Karpas-422 (cell line): ENCODE results near the gene ATP6V1A. TPM values are rescaled to one million over a fixed set of nuclear protein-coding genes. Genes with fewer than 3 reads are reported as not detected.

Experiments
- DNase-seq: peaks from one replicate; pipeline ENCODE4 v3.0.0-alpha.2; 2015
- H2AFZ ChIP-seq: fragments of 200-600 bp; sonication (generic); 2 replicates; pipeline ENCODE4 v1.6.1; 2014; ENCODE audit warnings: antibody characterized with exemption, low read length, mixed read lengths
- H3K27ac ChIP-seq: fragments of 200-600 bp; sonication (generic); 2 replicates; pipeline ENCODE4 v1.5.1; 2014; ENCODE audit warnings: mild to moderate bottlenecking, low read length, moderate library complexity
- H3K27me3 ChIP-seq: fragments of 200-600 bp; sonication (generic); 2 replicates; pipeline ENCODE4 v1.6.1; 2014; ENCODE audit warnings: low read length, mixed read lengths
- H3K36me3 ChIP-seq: fragments of 200-600 bp; sonication (generic); 2 replicates; pipeline ENCODE4 v1.6.1; 2014; ENCODE audit warnings: low read length, mixed read lengths; ENCODE audit not compliant: insufficient read depth
- H3K4me1 ChIP-seq: fragments of 200-600 bp; sonication (generic); 2 replicates; pipeline ENCODE4 v1.6.1; 2014; ENCODE audit warnings: mild to moderate bottlenecking, low read length, mixed read lengths
- H3K4me2 ChIP-seq: fragments of 200-600 bp; sonication (generic); 2 replicates; pipeline ENCODE4 v1.6.1; 2014; ENCODE audit warnings: low read length, low read depth, mild to moderate bottlenecking; ENCODE audit not compliant: poor library complexity, severe bottlenecking
- H3K4me3 ChIP-seq: fragments of 200-600 bp; sonication (generic); 2 replicates; pipeline ENCODE4 v1.5.1; 2014; ENCODE audit warnings: mild to moderate bottlenecking, antibody characterized with exemption, low read length, mixed read lengths
- H3K79me2 ChIP-seq: fragments of 200-600 bp; sonication (generic); 2 replicates; pipeline ENCODE4 v1.6.1; 2014; ENCODE audit warnings: mild to moderate bottlenecking, low read length, mixed read lengths
- H3K9ac ChIP-seq: fragments of 200-600 bp; sonication (generic); 2 replicates; pipeline ENCODE4 v1.6.0; 2014; ENCODE audit warnings: low read length
- H3K9me2 ChIP-seq: fragments of 200-600 bp; sonication (generic), shearing (Covaris generic); replicated peaks from 2 replicates; pipeline ENCODE4 v1.6.0; 2014; ENCODE audit warnings: mild to moderate bottlenecking, low read length, moderate library complexity; ENCODE audit not compliant: insufficient read depth
- H3K9me3 ChIP-seq: fragments of 300-700, 200-600 bp; sonication (generic); 2 replicates; pipeline ENCODE4 v1.6.1; 2014; ENCODE audit warnings: low read length, mixed read lengths
- H4K20me1 ChIP-seq: fragments of 200-600 bp; sonication (generic); 2 replicates; pipeline ENCODE4 v1.6.1; 2014; ENCODE audit warnings: mild to moderate bottlenecking, antibody characterized with exemption, low read length, low read depth; ENCODE audit not compliant: insufficient read depth
- total RNA-seq: library from RNA; depleted of rRNA; stranded (reverse); fragments of >200 nt; shearing (Covaris generic); gene quantifications from 2 replicates; pipeline ENCODE4 v1.2.3, GENCODE V29; 2014; ENCODE audit warnings: low replicate concordance

ATP6V1A gene
- total RNA-seq, 1 experiment from 2014 or later = 39.7 TPM

- no peaks in the 10 kb centered on the region for H3K9me2 ChIP-seq
- H3K4me3 ChIP-seq = peak overlapping the region; percentile 21; the same call in 1 of the 2 replicates
- peak overlapping the region; percentile 52 for H3K27ac ChIP-seq
- H3K4me1 ChIP-seq = peaks cover 86% of the 10 kb centered on the region
- no peaks in the 10 kb centered on the region for H3K9me3 ChIP-seq
- H2AFZ ChIP-seq = no peak overlapping the region
- peaks cover 20% of the 10 kb centered on the region; the same call in 1 of the 2 replicates for H3K36me3 ChIP-seq
- peaks cover 99% of the 10 kb centered on the region for H3K79me2 ChIP-seq
- peak overlapping the region; percentile 19; the same call in 1 of the 2 replicates for H3K9ac ChIP-seq
- no peak for DNase-seq
- peaks cover 62% of the 10 kb centered on the region for H4K20me1 ChIP-seq
- no peaks in the 10 kb centered on the region for H3K27me3 ChIP-seq
- H3K4me2 ChIP-seq = peak overlapping the region; percentile 99
Measured at GRCh38 chr3:113741086-113741485, 5.7 kb upstream of the ATP6V1A start.

- Histone ChIP-seq H3K4me3 (peak overlapping the region; percentile 21; the same call in 1 of the 2 replicates), H2AFZ (no peak overlapping the region), H3K36me3 (peaks cover 20% of the 10 kb centered on the region; the same call in 1 of the 2 replicates), H3K4me1 (peaks cover 85% of the 10 kb centered on the region), H4K20me1 (peaks cover 57% of the 10 kb centered on the region), H3K27ac (peak overlapping the region; percentile 52), H3K79me2 (peaks cover 94% of the 10 kb centered on the region), H3K9ac (peak overlapping the region; percentile 19; the same call in 1 of the 2 replicates), H3K9me3 (no peaks in the 10 kb centered on the region), H3K4me2 (peak overlapping the region; percentile 99), H3K27me3 (no peaks in the 10 kb centered on the region), H3K9me2 (no peaks in the 10 kb centered on the region)
- no peak for DNase-seq
Measured at GRCh38 chr3:113741620-113742019, 5.2 kb upstream of the ATP6V1A start.

- Histone ChIP-seq H3K4me2 (peak overlapping the region; percentile 99), H3K4me3 (peak overlapping the region; percentile 94)
Measured at GRCh38 chr3:113743006-113743630, 3.7 kb upstream of the ATP6V1A start.

DNA sequence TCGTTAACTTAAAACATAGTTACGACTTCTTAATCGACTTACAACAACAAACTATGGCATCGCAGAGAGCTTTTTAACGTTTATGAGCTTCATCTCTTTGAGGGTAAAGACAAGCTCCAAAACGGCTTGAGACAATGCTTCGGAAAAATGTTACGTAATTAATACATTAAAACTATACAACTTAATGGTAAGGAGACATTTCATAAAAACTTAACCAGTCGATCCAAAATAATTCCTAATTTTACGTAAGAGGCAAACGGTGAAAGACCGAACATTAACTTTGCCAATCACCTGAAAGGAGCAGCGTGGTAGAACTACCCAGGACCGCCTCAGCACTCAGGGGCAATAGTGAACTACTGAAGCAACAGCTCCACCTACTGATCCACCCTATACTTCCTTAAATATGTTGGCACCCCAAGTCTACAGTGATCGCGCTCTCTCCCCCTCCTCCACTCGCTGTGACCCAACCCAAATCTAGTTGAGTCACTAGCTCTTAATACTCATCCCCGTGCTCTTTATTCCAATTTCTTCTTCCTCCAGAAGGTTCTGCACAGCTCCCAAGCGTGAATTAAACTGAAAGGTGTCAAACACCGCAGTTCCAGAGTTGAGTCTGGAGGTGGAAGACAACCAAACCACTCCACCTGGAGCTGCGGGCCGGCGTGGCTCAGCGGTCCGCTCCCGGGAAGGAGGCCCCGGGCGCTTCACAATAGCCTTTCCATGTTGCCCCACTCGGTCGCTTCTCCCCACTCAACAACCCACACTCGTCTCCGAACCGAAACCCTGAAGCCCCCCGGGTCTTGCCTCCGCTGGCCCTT, 1.7 kb upstream of the ATP6V1A start:
- no peaks in the 10 kb centered on the region for H3K9me2 ChIP-seq
- H3K9ac ChIP-seq = peak overlapping the region; percentile 81
- no peak overlapping the region for H2AFZ ChIP-seq
- peak; percentile 93 for DNase-seq
- H3K27ac ChIP-seq = peak overlapping the region; percentile 91
- H4K20me1 ChIP-seq = peaks cover 31% of the 10 kb centered on the region
- H3K4me2 ChIP-seq = peak overlapping the region; percentile 99
- peaks cover 91% of the 10 kb centered on the region for H3K79me2 ChIP-seq
- H3K9me3 ChIP-seq = no peaks in the 10 kb centered on the region
- no peaks in the 10 kb centered on the region for H3K27me3 ChIP-seq
- peak overlapping the region; percentile 94 for H3K4me3 ChIP-seq
- peaks cover 71% of the 10 kb centered on the region for H3K4me1 ChIP-seq
- peaks cover 15% of the 10 kb centered on the region; the same call in 1 of the 2 replicates for H3K36me3 ChIP-seq

More at GRCh38 chr3:113743006-113743630, 3.7 kb upstream of the ATP6V1A start:
- no peak overlapping the region for H2AFZ ChIP-seq
- H3K27ac ChIP-seq = peak overlapping the region; percentile 46
- no peaks in the 10 kb centered on the region for H3K9me3 ChIP-seq
- H3K9me2 ChIP-seq = no peaks in the 10 kb centered on the region
- peaks cover 72% of the 10 kb centered on the region for H3K4me1 ChIP-seq
- no peaks in the 10 kb centered on the region for H3K27me3 ChIP-seq
- peak overlapping the region; percentile 81 for H3K9ac ChIP-seq
- H3K79me2 ChIP-seq = peaks cover 91% of the 10 kb centered on the region
- peaks cover 20% of the 10 kb centered on the region; the same call in 1 of the 2 replicates for H3K36me3 ChIP-seq
- no peak for DNase-seq
- peaks cover 42% of the 10 kb centered on the region for H4K20me1 ChIP-seq

- peaks cover 91% of the 10 kb centered on the region for H3K79me2 ChIP-seq
- peaks cover 11% of the 10 kb centered on the region; the same call in 1 of the 2 replicates for H3K36me3 ChIP-seq
- peak within 1 kb of the TSS; percentile 51 for H2AFZ ChIP-seq
- peak within 1 kb of the TSS; percentile 99 for H3K4me2 ChIP-seq
- peak within 1 kb of the TSS; percentile 91 for H3K27ac ChIP-seq
- DNase-seq = peak; percentile 97
- no peaks in the 10 kb centered on the region for H3K9me2 ChIP-seq
- no peaks in the 10 kb centered on the region for H3K9me3 ChIP-seq
- H3K4me1 ChIP-seq = peaks cover 66% of the 10 kb centered on the region
- H3K9ac ChIP-seq = peak within 1 kb of the TSS; percentile 81
- H3K4me3 ChIP-seq = peak within 1 kb of the TSS; percentile 94
- no peaks in the 10 kb centered on the region for H3K27me3 ChIP-seq
- H4K20me1 ChIP-seq = peaks cover 27% of the 10 kb centered on the region
Measured at GRCh38 chr3:113745756-113746547, 883 bp upstream of the ATP6V1A start, which contains the start of gene NAA50. TSS of gene NAA50 (minus strand) at chr3:113746249. CDS start at chr3:113745949, 300 bp downstream.

DNA sequence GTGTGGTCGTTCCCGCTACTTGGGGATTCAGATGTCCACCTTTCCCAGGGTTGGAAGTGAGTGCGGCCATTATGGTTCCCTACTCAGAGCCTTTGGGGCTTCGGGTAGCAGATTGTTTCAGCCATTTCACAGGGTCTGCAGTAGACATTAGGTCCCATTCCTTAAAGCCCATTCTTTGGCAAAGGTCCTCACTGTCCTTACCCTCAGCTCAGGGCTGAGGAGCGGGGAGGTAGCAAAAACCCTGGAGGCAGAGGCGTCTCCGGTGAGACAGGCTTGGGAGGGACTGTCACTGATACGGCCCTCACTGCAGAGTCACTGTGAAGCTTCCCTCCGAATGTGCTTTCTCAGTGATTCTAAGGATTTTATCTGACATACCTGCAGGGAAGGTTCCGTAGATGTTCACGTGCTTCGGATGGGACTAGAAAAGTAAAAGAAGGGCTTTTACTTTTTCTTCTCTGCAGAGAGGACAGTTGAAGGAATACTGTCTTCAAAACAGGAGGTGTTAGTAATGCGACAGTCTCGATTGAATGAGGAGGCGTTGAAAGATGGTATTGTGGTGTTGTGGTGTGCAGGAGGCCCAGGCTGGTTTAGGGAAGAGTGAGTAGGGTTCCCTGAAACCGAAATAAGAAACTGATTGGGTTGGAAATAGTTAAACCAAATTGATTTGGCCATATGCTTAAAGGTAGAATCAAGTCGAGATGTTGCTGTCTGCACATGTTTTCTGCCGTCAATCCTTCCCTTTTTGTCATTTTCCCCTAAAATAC, 630 bp downstream of the ATP6V1A start:
- H3K79me2 ChIP-seq = peaks cover 89% of the 10 kb centered on the region
- no peaks in the 10 kb centered on the region for H3K27me3 ChIP-seq
- 0 out of 2 replicates have a peak, but pooled peaks cover 5% of the 10 kb centered on the region for H3K36me3 ChIP-seq
- peak; percentile 50 for DNase-seq
- H3K9me3 ChIP-seq = no peaks in the 10 kb centered on the region
- H3K4me1 ChIP-seq = peaks cover 53% of the 10 kb centered on the region
- peak overlapping the region; percentile 51 for H2AFZ ChIP-seq
- H3K4me3 ChIP-seq = peak overlapping the region; percentile 94
- peaks cover 21% of the 10 kb centered on the region for H4K20me1 ChIP-seq
- H3K9ac ChIP-seq = peak overlapping the region; percentile 81
- H3K4me2 ChIP-seq = peak overlapping the region; percentile 99
- peak overlapping the region; percentile 13; the same call in 1 of the 2 replicates for H3K27ac ChIP-seq
- H3K9me2 ChIP-seq = no peaks in the 10 kb centered on the region

DNA sequence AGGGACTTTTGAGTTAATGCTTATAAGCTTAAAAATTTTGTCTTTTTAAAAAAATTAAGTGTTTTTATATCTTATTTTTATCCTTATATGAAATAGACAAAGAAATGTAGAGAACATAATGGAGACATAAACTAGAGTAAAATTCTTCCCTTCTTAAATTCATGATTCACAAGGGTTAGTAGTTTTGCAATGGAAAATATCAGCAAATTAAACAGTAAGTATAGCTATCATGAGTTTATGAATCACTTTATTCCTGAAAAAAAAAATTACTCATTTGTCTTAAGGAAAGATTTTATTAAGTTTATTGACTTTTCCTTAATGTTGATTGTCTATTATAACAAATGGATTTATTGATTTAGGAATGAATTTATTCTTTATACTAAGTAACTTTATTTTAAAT, 4.3 kb downstream of the ATP6V1A start:
- no peaks in the 10 kb centered on the region for H4K20me1 ChIP-seq
- no peaks in the 10 kb centered on the region for H3K36me3 ChIP-seq
- no peaks in the 10 kb centered on the region for H3K9me3 ChIP-seq
- peaks cover 90% of the 10 kb centered on the region for H3K79me2 ChIP-seq
- peaks cover 46% of the 10 kb centered on the region for H3K4me1 ChIP-seq
- no peak overlapping the region for H2AFZ ChIP-seq
- H3K9ac ChIP-seq = no peak overlapping the region
- 0 out of 2 replicates have a peak overlapping the region, but pooled peaks have one; percentile 12 for H3K27ac ChIP-seq
- H3K9me2 ChIP-seq = no peaks in the 10 kb centered on the region
- no peaks in the 10 kb centered on the region for H3K27me3 ChIP-seq
- peak overlapping the region; percentile 11 for H3K4me2 ChIP-seq
- H3K4me3 ChIP-seq = no peak overlapping the region
- DNase-seq = no peak
